HG02852 (cell line): ENCODE measurements around the gene H1-8.
"Not testable (repeated sequence)": the region's sequence is repeated elsewhere in the genome, so short reads cannot be mapped to it uniquely, and the experiment has no call there.

Experiments
- ATAC-seq: cut with Tn5 transposase; IDR thresholded peaks from one replicate; pipeline ENCODE4 v1.9.1; 2021; ENCODE audit warnings: mild to moderate bottlenecking, moderate library complexity; ENCODE audit not compliant: unreplicated experiment

H1-8 gene

DNA sequence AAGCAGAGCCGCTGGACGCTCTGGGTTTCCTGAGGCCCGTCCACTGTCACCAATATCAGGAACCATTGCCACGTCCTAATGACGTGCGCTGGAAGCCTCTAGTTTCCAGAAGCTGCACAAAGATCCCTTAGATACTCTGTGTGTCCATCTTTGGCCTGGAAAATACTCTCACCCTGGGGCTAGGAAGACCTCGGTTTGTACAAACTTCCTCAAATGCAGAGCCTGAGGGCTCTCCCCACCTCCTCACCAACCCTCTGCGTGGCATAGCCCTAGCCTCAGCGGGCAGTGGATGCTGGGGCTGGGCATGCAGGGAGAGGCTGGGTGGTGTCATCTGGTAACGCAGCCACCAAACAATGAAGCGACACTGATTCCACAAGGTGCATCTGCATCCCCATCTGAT, 11.3 kb upstream of the H1-8 start:
- ATAC-seq, result no peak

- ATAC-seq, result no peak
Observed at GRCh38 chr3:129532261-129532660, 10.7 kb upstream of the H1-8 start.

DNA sequence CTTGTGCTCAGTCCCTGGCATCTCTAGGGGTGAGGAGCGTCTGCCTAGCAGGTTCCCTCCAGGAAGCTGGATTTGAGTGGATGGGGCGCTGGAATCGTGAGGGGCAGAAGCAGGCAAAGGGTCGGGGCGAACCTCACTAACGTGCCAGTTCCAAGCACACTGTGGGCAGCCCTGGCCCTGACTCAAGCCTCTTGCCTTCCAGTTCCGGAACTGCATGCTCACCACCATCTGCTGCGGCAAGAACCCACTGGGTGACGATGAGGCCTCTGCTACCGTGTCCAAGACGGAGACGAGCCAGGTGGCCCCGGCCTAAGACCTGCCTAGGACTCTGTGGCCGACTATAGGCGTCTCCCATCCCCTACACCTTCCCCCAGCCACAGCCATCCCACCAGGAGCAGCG, 9.6 kb upstream of the H1-8 start:
- ATAC-seq, result no peak

GRCh38 chr3:129534428-129535027, 8.4 kb upstream of the H1-8 start:
- no peak for ATAC-seq

- no peak for ATAC-seq
Observed at GRCh38 chr3:129535075-129535474, 7.9 kb upstream of the H1-8 start.

DNA sequence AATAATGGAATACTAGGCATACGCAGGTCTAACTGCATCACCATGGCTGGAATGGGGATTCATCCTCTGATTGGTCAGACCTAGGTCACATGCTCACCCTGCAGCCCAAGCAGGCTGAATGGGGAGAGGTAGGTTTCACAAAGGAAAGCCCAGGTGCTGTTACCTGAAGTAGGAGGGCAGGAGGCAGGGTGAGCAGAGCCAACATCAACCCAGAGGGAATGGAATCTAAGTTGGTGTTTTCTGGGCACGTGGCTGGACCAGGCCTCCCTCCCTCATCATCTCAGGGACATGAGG, 6.7 kb upstream of the H1-8 start:
- ATAC-seq, result no peak

DNA sequence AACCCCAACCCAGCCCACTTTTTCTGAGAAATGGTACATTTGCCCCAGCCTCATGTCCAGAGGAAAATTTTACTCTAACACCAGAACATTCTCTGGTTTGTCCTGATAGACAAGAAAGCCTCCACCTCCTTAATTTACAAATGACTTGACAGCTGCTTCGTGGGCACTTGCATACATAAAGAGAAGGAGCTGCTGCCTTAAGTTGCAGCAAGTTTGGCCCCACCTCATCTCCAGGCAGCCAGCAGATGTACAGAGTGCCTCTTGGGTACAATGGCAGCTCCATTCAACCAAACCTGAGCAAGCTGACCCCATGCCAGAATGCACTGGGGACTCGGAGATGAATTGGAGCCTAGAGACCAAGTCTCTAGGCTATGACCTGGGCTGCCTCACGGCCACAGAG, 6.2 kb upstream of the H1-8 start:
- no peak for ATAC-seq

DNA sequence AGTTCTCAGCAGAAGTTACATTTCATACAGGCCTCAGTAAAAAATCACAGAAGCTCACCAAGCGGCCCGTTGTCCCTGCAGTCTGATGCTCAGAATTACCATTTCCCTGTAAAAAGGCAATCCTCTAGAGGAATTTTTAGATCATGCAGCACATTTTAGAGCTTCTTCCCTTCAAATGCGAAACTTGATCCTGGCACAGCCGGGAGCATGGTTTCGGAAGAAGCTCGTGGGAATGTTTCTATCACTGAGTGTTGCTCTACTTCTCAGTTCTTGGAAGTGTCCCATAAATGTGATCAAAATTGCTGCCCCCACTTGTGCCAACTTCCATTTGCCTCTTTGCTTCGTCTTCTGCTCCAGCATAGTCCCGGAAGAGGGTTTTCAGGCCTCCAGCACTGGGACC, 3.8 kb upstream of the H1-8 start:
- no peak for ATAC-seq

DNA sequence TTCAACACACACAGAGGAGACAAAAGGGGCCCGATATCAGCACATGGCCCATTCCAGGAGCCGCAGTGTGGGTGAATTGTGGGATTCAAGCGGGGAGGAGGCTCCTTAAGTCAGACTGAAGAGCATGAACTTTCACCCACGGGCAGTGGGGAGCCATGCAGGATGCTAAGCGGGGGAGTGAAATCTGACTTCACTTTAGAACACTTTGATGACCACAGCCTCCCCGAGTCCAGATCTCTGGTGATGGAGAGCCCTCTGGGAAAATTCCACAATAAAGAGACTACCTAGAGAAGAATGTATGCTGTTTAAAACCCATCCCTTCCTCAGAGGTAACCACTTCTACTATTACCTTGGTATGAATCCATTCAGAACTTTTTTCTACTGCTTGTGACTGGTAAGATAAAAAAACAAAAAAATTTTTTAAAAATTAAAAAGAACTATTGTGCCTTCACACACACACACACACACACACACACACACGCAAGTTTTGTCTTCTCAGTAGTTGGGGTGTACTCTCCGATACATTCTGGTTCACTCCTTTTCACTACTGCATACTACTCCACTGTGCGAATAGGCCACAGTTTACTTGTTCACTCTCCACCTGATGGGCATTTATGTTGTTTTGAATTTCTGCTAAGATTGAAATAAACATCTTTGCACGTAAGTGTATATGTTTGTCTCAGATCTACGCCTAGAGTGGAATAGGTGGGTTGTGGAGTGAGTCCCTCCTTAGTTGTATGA, 2.0 kb upstream of the H1-8 start:
- no peak for ATAC-seq

DNA sequence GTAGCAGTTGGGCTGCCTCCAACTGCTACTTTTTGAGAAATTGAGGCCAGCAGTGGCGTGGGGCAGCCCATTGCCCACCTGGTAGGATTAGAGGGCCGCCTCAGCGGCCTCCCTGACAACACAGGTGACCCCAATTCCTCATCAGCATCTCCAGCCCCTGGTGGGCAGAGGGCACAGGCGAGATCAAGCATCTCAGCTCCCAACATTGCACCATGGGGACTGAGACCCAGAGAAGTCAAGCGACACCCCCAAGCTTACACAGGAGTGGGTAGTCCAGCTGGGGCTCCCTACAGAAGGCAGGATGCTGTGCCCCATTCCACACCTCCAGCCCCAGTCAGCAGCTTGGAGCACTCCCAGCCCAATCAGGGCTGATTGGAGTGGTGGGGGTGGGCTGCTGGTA, 228 bp upstream of the H1-8 start:
- no peak for ATAC-seq

GRCh38 chr3:129543999-129544398, 1.0 kb downstream of the H1-8 start:
- no peak for ATAC-seq

GRCh38 chr3:129545951-129546350, 3.0 kb downstream of the H1-8 start:
- not testable (repeated sequence) for ATAC-seq

DNA sequence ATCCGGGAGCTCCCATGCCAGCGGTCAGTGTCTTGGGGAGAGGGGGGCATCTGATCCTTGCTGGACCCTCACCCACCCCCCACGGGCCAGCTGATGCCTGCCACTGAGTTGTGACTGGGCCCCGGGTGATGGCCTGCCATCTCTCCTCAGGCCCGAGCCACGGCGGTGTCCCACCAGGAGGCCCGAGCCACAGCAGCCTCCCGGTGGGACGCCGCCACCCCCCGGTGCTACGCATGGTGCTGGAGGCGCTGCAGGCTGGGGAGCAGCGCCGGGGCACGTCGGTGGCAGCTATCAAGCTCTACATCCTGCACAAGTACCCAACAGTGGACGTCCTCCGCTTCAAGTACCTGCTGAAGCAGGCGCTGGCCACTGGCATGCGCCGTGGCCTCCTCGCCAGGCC, 4.3 kb downstream of the H1-8 start:
- no peak for ATAC-seq

- no peak for ATAC-seq
Observed at GRCh38 chr3:129548104-129548965, 5.4 kb downstream of the H1-8 start.

GRCh38 chr3:129549006-129549800, 6.2 kb downstream of the H1-8 start:
- ATAC-seq, result no peak

DNA sequence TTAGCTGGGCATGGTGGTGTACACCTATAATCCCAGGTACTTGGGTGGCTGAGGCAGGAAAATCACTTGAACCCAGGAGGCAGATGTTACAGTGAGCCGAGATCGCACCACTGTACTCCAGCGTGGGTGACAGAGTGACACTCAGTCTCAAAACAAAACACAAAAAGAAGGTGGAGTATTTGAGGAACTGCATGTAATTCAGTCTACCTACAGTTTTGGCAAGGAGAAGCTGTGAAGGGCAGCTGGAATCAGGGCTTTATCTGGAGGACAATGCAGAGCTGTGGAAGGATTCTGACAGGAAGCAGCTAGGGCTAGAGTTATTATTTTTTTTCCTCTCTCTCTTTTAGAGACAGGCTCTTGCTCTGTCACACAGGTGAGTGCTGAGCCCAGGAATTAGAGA, 6.8 kb downstream of the H1-8 start:
- ATAC-seq, result no peak

GRCh38 chr3:129552287-129553050, 9.5 kb downstream of the H1-8 start:
- ATAC-seq, result no peak

DNA sequence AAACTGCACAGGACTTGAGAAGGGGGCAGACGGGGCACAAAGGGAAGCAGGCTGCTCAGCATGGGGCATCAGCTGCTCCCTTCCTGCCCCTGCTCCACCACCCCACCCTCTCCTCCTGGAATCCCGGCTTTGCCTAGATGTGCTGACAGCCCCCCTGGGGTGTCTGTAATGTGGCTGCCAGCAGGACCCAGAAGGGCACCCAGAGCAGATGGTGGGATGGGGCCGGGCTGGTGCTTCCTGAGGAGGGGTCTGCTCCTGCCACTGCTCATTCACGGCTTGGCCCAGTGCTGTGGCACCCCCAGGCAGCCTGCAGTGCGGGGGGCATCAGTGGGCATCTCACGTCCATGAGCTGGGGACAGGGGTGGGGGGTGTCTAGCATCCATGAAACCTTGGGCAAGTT, 10.2 kb downstream of the H1-8 start:
- ATAC-seq, result no peak

DNA sequence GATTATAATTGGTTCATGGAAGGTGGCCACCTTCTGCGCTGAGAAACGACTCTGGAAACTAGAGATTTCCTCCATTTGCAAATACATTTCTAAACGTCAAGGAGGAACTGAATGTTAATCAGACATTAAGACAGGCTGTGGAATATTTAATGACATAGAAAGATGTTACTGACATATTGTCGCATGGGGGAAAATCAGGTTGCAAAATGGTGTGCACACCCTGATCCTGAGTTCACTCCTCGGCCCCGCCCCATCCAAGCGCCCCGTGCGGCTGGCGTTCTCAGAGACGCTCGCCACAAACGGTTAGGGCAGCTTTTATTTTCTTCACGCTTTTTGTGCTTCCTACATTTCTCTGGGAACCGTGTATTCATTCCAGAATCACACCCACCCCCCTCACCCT, 10.7 kb downstream of the H1-8 start:
- ATAC-seq, result no peak

GRCh38 chr3:129554356-129555152, 11.6 kb downstream of the H1-8 start:
- ATAC-seq, result no peak
